Panc1 (cell line): Measurements from ENCODE around the gene NT5DC3. TPM values are rescaled to one million over a fixed set of nuclear protein-coding genes. Genes with fewer than 3 reads are reported as not detected.
A peak's percentile ranks its signal among the peaks of the same experiment; 100 is the strongest.

Source experiments
- ATAC-seq: fragments of 200-7000 bp; cut with Tn5 transposase; 2 replicates; pipeline ENCODE4 v1.9.1; 2020; ENCODE audit warnings: mild to moderate bottlenecking, moderate library complexity
- BruUV-seq: library from RNA; stranded (reverse); fragments of 400-500 nt; replicated peaks from 2 replicates; lab custom pipeline; 2021; lab: Mats Ljungman, UMichigan
- CTCF ChIA-PET: fragments of 300-600 bp; sonication (Branson Sonifier 250); formaldehyde crosslinking; loops from one replicate; lab custom pipeline; 2022; ENCODE audit warnings: antibody characterized with exemption; lab: Charles Lee
- POLR2A ChIA-PET: fragments of 300-600 bp; sonication (Branson Sonifier 250); formaldehyde crosslinking; loops from one replicate; lab custom pipeline; 2022; ENCODE audit warnings: antibody characterized with exemption; lab: Charles Lee
- DNase-seq: peaks from one replicate; pipeline ENCODE4 v3.0.0-alpha.2; 2010; ENCODE audit warnings: low read depth, low spot score
- H3K27ac ChIP-seq: 2 replicates; pipeline ENCODE4 v1.5.1; 2011; ENCODE audit warnings: mild to moderate bottlenecking, low read length, inconsistent platforms
- H3K27me3 ChIP-seq: fragments of 200-500 bp; sonication (Bioruptor generic); 2 replicates; pipeline ENCODE4 v1.6.0; 2014; ENCODE audit warnings: low read length, inconsistent platforms; ENCODE audit not compliant: control insufficient read depth, insufficient read depth
- H3K36me3 ChIP-seq: fragments of 200-500 bp; sonication (Bioruptor generic); 2 replicates; pipeline ENCODE4 v1.5.1; 2014; ENCODE audit warnings: inconsistent platforms, mild to moderate bottlenecking, low read length, moderate library complexity; ENCODE audit not compliant: control insufficient read depth, insufficient read depth
- H3K4me1 ChIP-seq: 2 replicates; pipeline ENCODE4 v1.5.1; 2011; ENCODE audit warnings: inconsistent platforms, mild to moderate bottlenecking, low read length, moderate library complexity; ENCODE audit not compliant: control insufficient read depth, insufficient read depth
- H3K4me3 ChIP-seq, 2 experiments: 2 replicates each; pipeline ENCODE4 v1.5.1; 2011 to 2012; ENCODE audit warnings: low read depth in 2 of 2, low read length in 2 of 2, mild to moderate bottlenecking in 2 of 2, inconsistent platforms in 1 of 2, moderate library complexity in 1 of 2
- H3K9me3 ChIP-seq: fragments of 200-500 bp; sonication (Bioruptor generic); 2 replicates; pipeline ENCODE4 v1.5.1; 2014; ENCODE audit warnings: low read depth, mild to moderate bottlenecking, inconsistent platforms, low read length, moderate library complexity; ENCODE audit not compliant: control insufficient read depth, insufficient read depth
- POLR2AphosphoS5 ChIP-seq: IDR thresholded peaks from 2 replicates; pipeline ENCODE4 v1.6.1; 2012; ENCODE audit warnings: mild to moderate bottlenecking, low read depth, low read length, moderate library complexity
- SIN3A ChIP-seq: IDR thresholded peaks from 2 replicates; pipeline ENCODE4 v1.6.1; 2012; ENCODE audit warnings: low read depth, mild to moderate bottlenecking, low read length, moderate library complexity, borderline replicate concordance; ENCODE audit not compliant: insufficient read depth
- TCF7L2 ChIP-seq: IDR thresholded peaks from 2 replicates; pipeline ENCODE4 v1.6.1; 2011; ENCODE audit warnings: mild to moderate bottlenecking, low read depth, low read length, inconsistent platforms
- in situ Hi-C: cut with HindIII; loops from 2 replicates; pipeline ENCODE4 v1.10.0; 2016; ENCODE audit warnings: low sequenced_read_pairs, low pct_unique_long_range_greater_than_20kb
- intact Hi-C: fragments of 100-400 bp; cut with micrococcal nuclease; formaldehyde crosslinking; loops from one replicate; pipeline ENCODE4 v1.10.0; 2022; ENCODE audit not compliant: unreplicated experiment
- total RNA-seq: library from RNA; stranded (reverse); gene quantifications from one replicate; pipeline ENCODE4 v1.2.1, GENCODE V29; 2021; ENCODE audit not compliant: unreplicated experiment
- TF ChIP-seq, protein P1 (sequence below): fragments of 450-650 bp; IDR thresholded peaks from 2 replicates; pipeline ENCODE4 v1.5.1; 2017; ENCODE audit warnings: mild to moderate bottlenecking
- TF ChIP-seq, protein P2 (sequence below), 2 experiments: IDR thresholded peaks; 2 replicates each; pipeline ENCODE4 v1.6.1; 2011 to 2012; ENCODE audit warnings: low read depth in 2 of 2, control low read depth in 1 of 2, low read length in 1 of 2, mild to moderate bottlenecking in 1 of 2, moderate library complexity in 1 of 2; ENCODE audit not compliant: insufficient read depth in 1 of 2

NT5DC3 gene
- total RNA-seq, 1 experiment from 2014 or later, result 24.9 TPM

DNA sequence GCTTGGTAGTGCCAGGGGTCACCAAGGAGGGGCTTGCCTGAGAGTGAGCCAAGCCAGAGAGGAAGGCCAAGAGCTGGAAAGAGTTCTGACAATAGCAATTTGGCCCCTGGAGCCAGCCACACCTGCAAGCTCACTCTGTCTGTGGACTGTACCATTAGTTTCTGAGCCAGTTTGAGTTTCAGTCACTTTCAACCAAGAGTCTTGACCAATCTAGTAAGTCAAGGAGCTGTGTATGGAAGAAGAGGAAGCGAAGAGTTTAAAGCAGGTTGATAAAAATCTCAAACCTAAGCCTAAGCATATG, 38.5 kb downstream of the NT5DC3 start:
- Histone ChIP-seq H3K36me3 (peaks cover 7% of the 10 kb centered on the region; the same call in 1 of the 2 replicates), H3K9me3 (no peaks in the 10 kb centered on the region), H3K4me1 (peaks cover 36% of the 10 kb centered on the region), H3K27ac (0 out of 2 replicates have a peak overlapping the region, but pooled peaks have one; percentile 25), H3K27me3 (no peaks in the 10 kb centered on the region), H3K4me3 (no peak overlapping the region)
- TF ChIP-seq, protein P1, sequence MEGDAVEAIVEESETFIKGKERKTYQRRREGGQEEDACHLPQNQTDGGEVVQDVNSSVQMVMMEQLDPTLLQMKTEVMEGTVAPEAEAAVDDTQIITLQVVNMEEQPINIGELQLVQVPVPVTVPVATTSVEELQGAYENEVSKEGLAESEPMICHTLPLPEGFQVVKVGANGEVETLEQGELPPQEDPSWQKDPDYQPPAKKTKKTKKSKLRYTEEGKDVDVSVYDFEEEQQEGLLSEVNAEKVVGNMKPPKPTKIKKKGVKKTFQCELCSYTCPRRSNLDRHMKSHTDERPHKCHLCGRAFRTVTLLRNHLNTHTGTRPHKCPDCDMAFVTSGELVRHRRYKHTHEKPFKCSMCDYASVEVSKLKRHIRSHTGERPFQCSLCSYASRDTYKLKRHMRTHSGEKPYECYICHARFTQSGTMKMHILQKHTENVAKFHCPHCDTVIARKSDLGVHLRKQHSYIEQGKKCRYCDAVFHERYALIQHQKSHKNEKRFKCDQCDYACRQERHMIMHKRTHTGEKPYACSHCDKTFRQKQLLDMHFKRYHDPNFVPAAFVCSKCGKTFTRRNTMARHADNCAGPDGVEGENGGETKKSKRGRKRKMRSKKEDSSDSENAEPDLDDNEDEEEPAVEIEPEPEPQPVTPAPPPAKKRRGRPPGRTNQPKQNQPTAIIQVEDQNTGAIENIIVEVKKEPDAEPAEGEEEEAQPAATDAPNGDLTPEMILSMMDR, result no peak
- no peak for TF ChIP-seq SIN3A
- no peak for TF ChIP-seq POLR2AphosphoS5
- TF ChIP-seq, protein P2, sequence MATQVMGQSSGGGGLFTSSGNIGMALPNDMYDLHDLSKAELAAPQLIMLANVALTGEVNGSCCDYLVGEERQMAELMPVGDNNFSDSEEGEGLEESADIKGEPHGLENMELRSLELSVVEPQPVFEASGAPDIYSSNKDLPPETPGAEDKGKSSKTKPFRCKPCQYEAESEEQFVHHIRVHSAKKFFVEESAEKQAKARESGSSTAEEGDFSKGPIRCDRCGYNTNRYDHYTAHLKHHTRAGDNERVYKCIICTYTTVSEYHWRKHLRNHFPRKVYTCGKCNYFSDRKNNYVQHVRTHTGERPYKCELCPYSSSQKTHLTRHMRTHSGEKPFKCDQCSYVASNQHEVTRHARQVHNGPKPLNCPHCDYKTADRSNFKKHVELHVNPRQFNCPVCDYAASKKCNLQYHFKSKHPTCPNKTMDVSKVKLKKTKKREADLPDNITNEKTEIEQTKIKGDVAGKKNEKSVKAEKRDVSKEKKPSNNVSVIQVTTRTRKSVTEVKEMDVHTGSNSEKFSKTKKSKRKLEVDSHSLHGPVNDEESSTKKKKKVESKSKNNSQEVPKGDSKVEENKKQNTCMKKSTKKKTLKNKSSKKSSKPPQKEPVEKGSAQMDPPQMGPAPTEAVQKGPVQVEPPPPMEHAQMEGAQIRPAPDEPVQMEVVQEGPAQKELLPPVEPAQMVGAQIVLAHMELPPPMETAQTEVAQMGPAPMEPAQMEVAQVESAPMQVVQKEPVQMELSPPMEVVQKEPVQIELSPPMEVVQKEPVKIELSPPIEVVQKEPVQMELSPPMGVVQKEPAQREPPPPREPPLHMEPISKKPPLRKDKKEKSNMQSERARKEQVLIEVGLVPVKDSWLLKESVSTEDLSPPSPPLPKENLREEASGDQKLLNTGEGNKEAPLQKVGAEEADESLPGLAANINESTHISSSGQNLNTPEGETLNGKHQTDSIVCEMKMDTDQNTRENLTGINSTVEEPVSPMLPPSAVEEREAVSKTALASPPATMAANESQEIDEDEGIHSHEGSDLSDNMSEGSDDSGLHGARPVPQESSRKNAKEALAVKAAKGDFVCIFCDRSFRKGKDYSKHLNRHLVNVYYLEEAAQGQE (IDR thresholded peaks at IDR 0.05; ENCODE audit: insufficient read depth in 1 of 2, low read depth in 2 of 2, low read length in 1 of 2), result no peak
- TF ChIP-seq TCF7L2, result no peak
- no peak for ATAC-seq
- DNase-seq, result no peak
- in situ Hi-C loops, result no loop called here
- CTCF ChIA-PET, result no interaction called here
- intact Hi-C loops, result no loop called here
- POLR2A ChIA-PET, result no interaction called here
- no TSS peak for BruUV-seq

DNA sequence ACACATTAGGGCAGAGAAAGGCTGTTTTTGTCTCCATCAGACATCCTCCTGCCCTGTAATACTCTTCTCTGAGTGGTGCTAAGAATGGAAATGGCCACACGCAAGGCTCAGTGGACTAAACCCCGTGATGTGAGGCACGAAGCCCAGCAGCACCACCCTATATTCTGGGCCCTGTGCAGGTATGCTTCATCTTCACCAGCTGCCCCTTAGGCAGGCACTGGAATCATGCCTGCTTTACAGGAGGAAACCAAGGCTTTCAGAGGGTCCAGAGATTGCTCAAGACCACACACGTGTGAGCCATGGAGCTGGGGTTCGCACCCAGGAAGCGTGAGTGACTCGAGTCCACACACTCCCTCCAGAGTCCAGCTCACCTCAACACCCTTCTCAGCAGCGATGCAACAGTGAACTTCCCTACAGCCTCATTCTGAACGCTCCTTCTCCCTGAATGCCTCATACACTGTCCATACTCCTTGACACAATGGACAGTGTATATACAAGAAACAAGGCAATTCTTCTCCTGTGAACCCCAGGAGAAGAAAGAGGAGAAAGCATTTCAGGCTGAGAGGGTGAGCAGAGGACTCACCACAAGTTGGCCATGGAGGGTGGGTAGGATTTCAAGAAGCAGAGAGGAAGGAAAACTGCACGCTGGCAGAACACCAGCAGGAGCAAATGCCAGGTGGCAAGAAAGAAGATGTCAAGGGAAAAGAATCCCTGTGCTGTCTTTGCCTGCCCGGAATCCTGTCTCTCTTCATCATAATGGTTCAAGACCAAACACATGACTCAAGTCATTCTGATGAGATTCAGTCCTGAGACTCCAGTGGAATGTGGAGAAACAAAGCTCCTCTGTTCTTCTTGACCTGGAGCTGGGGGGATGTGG, 39.1 kb downstream of the NT5DC3 start:
- H3K27ac ChIP-seq, result peak overlapping the region; percentile 55
- DNase-seq, result no peak
- no peaks in the 10 kb centered on the region for H3K27me3 ChIP-seq
- 0 out of 2 replicates have a peak, but pooled peaks have one; percentile 3 for ATAC-seq
- in situ Hi-C loops (no loop called here), intact Hi-C loops (no loop called here)
- TF ChIP-seq, protein P2 (IDR thresholded peaks at IDR 0.05; ENCODE audit: insufficient read depth in 1 of 2, low read depth in 2 of 2, low read length in 1 of 2), result no peak
- TF ChIP-seq SIN3A (no peak), TCF7L2 (no peak), POLR2AphosphoS5 (no peak)
- TF ChIP-seq, protein P1, result no peak
- peaks cover 33% of the 10 kb centered on the region for H3K4me1 ChIP-seq
- BruUV-seq, result no TSS peak
- peaks cover 7% of the 10 kb centered on the region; the same call in 1 of the 2 replicates for H3K36me3 ChIP-seq
- no peaks in the 10 kb centered on the region for H3K9me3 ChIP-seq
- H3K4me3 ChIP-seq, result no peak overlapping the region
- POLR2A ChIA-PET, result no interaction called here
- CTCF ChIA-PET, result no interaction called here
